ENCODE results near the gene KIAA0232. TPM values are rescaled to one million over a fixed set of nuclear protein-coding genes. Genes with fewer than 3 reads are reported as not detected.
A peak's percentile ranks its signal among the peaks of the same experiment; 100 is the strongest.

Gene KIAA0232
- total and polyA plus RNA-seq, 9 of the 15 experiments (the other 6 are each of a cell fraction or from before 2014, with no cell fraction given), result 3.5 to 17.4 (median 13.0) TPM

DNA sequence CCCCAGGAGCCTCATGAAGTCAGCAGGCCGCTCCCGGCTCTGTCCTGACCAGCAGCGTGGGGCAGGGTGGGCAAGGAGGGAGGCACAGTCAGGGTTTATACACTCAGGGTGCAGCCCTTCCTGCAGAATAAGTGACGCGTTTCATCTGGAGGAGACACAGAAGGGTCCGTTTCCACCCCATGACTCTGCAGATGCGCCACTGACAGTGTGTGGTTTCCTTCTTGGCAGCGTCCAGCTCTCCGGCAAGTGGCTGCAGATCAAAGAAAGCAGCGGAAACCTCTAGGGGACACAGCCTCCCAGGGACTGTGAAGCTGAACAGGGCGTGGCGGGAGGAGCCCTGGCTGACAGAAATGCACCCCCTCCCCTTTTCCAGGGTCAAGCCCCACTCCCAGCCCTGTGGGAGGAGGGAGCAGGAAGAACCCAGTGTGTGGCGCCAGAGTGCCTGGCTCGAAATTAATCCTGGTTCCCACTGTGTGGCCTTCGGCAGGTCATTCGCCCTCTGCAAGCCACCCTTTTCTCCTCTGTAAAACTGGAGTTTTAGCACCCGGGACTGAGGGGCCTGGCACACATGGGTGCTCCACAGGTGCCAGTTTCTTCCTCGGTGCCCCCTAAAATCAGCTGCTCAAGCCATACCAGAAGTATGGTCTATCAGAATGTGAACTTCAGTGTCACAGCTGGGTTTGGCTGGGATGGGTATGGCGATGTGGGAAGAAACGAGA, 109.8 kb downstream of the KIAA0232 start (continued):
- TF ChIP-seq ZBTB40 (IDR thresholded peaks at IDR 0.05) (no peak), ZBTB40 (CRISPR knock-in tag; IDR thresholded peaks at IDR 0.05) (no peak), ZNF586 (CRISPR knock-in tag; conservative IDR thresholded peaks at IDR 0.05) (no peak), CEBPB (tag; IDR thresholded peaks at IDR 0.05) (no peak), MAFK (IDR thresholded peaks at IDR 0.05; ENCODE audit: low read length) (peak; percentile 55; the same call in 1 of the 2 replicates), HNRNPUL1 (IDR thresholded peaks at IDR 0.05; ENCODE audit: low read length) (no peak), C11orf30 (IDR thresholded peaks at IDR 0.05; ENCODE audit: low read depth) (peak; percentile 82), ZNF445 (CRISPR knock-in tag; IDR thresholded peaks at IDR 0.05; ENCODE audit: low read depth) (no peak), HMGN3 (IDR thresholded peaks at IDR 0.05; ENCODE audit: borderline replicate concordance, extremely low read depth, insufficient read length, low read depth, low read length) (peak; percentile 32), HNRNPH1 (optimal IDR thresholded peaks at IDR 0.05; ENCODE audit: low read depth, low read length) (no peak), SP1 (CRISPR knock-in tag; IDR thresholded peaks at IDR 0.05) (peak; percentile 68; the same call in 1 of the 2 replicates), CCAR2 (IDR thresholded peaks at IDR 0.05; ENCODE audit: low read depth, low read length) (no peak), EP300 (IDR thresholded peaks at IDR 0.05; ENCODE audit: low read length) (no peak; the same call in 1 of the 2 replicates), NEUROD1 (IDR thresholded peaks at IDR 0.05; ENCODE audit: borderline replicate concordance, low read depth, low read length, partially characterized antibody) (peak; percentile 35), ZBTB8A (IDR thresholded peaks at IDR 0.05; ENCODE audit: partially characterized antibody) (no peak), ZNF239 (CRISPR knock-in tag; IDR thresholded peaks at IDR 0.05) (no peak), PRPF4 (IDR thresholded peaks at IDR 0.05; ENCODE audit: insufficient read depth, low read depth, low read length, poor library complexity, severe bottlenecking) (no peak)
- TF ChIP-seq, protein P1, sequence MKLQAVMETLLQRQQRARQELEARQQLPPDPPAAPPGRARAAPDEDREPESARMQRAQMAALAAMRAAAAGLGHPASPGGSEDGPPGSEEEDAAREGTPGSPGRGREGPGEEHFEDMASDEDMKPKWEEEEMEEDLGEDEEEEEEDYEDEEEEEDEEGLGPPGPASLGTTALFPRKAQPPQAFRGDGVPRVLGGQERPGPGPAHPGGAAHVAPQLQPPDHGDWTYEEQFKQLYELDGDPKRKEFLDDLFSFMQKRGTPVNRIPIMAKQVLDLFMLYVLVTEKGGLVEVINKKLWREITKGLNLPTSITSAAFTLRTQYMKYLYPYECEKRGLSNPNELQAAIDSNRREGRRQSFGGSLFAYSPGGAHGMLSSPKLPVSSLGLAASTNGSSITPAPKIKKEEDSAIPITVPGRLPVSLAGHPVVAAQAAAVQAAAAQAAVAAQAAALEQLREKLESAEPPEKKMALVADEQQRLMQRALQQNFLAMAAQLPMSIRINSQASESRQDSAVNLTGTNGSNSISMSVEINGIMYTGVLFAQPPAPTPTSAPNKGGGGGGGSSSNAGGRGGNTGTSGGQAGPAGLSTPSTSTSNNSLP (IDR thresholded peaks at IDR 0.05; ENCODE audit: borderline replicate concordance, low read depth, low read length), result no peak

Data from K562 (cell line).